ENCODE results near the gene IFI30.

Gene IFI30

DNA sequence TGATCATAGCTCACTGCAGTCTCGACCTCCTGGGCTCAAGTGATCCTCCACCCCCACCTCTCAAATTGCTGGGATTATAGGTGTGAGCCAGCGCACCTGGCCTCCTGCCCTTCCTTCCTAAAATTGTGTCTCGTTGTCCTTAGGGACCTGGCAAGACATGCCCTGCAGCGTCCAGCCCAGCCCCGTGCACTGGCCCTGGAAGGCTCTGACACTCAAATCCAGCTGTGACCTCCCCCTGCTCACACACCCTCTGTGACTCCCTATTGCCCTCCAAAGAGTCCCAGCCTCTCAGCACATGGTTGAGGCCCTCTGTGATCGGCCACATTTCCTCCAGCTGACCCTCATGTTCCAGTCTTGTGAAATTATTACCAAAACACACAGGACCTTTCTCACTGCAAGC lies 24.3 kb downstream of the IFI30 start:
- DNase-seq (ENCODE audit: low read depth) = no peak
- TF ChIP-seq, protein P1, sequence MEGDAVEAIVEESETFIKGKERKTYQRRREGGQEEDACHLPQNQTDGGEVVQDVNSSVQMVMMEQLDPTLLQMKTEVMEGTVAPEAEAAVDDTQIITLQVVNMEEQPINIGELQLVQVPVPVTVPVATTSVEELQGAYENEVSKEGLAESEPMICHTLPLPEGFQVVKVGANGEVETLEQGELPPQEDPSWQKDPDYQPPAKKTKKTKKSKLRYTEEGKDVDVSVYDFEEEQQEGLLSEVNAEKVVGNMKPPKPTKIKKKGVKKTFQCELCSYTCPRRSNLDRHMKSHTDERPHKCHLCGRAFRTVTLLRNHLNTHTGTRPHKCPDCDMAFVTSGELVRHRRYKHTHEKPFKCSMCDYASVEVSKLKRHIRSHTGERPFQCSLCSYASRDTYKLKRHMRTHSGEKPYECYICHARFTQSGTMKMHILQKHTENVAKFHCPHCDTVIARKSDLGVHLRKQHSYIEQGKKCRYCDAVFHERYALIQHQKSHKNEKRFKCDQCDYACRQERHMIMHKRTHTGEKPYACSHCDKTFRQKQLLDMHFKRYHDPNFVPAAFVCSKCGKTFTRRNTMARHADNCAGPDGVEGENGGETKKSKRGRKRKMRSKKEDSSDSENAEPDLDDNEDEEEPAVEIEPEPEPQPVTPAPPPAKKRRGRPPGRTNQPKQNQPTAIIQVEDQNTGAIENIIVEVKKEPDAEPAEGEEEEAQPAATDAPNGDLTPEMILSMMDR (conservative IDR thresholded peaks at IDR 0.05; ENCODE audit: control insufficient read depth, insufficient read depth, low read depth, low read length) = no peak
- H3K4me3 ChIP-seq (ENCODE audit: control insufficient read depth, low read depth, low read length) = no peak overlapping the region

DNA sequence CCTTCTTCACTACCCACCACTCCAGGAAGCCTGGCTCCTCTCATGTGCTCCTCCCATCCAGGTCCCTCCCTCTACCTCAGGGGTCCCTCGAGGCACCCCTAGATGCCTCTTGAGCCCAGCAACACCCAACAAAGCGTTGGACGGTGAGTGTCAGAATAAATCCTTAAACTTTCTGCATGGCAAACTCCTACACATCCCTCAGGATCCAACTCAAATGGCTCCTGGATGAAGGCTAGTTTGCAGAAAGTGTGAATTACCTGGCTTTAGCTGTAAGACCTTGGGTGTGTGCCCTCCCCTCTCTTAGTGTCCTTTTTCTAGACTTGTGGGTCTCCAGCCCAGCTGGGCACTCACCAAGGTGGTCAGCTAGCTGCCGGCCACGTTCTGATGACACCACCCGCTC lies 24.8 kb downstream of the IFI30 start:
- H3K4me3 ChIP-seq (ENCODE audit: control insufficient read depth, low read depth, low read length) = no peak overlapping the region
- TF ChIP-seq, protein P1 (conservative IDR thresholded peaks at IDR 0.05; ENCODE audit: control insufficient read depth, insufficient read depth, low read depth, low read length) = no peak
- DNase-seq (ENCODE audit: low read depth) = no peak

DNA sequence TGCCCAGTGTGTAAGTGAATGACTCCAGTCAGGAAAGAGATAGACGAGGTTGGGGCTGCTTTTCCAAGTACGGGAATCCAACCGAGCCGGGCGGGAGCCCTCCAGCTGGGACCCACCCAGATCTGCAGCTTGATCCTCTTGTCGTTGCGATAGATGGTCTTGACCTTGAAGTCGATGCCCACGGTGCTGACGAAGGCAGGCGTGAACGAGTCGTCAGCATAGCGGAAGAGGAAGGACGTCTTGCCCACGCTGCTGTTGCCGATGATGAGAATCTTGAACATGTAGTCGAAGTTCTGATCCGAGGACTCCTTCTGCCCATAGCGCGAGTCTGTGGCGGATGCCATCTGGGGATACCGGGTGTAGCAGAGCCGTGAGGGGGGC lies 28.8 kb downstream of the IFI30 start:
- DNase-seq (ENCODE audit: low read depth) = no peak
- no peak overlapping the region for H3K4me3 ChIP-seq (ENCODE audit: control insufficient read depth, low read depth, low read length)
- TF ChIP-seq, protein P1 (conservative IDR thresholded peaks at IDR 0.05; ENCODE audit: control insufficient read depth, insufficient read depth, low read depth, low read length) = no peak

DNA sequence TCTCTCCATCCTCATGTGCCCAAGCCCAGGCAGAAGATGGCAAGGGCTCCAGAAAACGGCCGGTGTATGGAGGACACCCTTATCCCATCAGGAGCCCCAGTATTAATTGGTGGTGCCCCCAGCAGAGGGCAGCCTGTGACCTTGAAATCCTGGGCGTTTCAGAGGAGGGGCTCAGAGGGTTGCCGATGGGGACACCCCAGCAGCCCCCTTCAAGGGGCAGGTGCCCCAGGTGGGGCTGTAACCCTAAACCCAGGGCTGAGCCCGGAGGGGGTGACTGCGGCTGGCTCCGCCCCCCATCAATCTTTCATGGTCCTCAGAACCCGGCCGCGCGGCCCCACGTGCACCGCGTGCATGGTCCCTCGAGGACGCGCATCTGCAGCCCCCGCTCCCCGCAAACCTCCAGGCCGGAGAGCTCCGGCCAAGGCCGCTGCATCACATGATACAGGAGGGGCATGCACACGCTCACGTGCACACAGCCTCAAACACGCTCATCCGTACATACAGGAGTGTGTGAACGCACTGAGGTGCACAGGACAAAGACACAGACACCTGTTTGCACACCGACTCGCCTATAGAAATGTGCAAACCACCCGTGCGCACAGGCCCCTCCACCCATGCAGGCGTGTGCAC lies 29.3 kb downstream of the IFI30 start:
- TF ChIP-seq, protein P1 (conservative IDR thresholded peaks at IDR 0.05; ENCODE audit: control insufficient read depth, insufficient read depth, low read depth, low read length) = peak; percentile 12
- peak overlapping the region; percentile 70 for H3K4me3 ChIP-seq (ENCODE audit: control insufficient read depth, low read depth, low read length)
- DNase-seq (ENCODE audit: low read depth) = peak; percentile 15

DNA sequence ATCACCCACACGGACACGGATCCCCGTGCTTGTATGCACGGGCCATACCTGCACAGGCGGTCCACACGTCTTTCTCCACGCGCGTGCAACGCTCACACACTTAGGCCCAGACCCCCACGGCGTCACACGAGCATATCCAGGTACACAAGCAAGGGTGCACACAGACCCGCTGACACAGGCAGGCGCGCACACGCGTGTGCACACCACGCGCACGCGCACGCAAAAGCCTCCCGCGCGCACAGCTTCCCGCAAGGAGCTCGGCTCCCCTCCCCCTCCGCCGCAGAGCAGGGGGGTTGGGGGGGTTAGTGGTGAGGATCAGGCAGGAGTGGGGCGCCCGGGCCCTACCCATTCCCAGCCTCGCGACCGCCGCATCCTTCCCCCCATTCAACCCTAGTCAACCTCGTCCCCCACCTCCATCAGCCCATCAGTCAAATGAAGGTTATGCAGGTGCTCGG lies 29.8 kb downstream of the IFI30 start:
- peak overlapping the region; percentile 70 for H3K4me3 ChIP-seq (ENCODE audit: control insufficient read depth, low read depth, low read length)
- TF ChIP-seq, protein P1 (conservative IDR thresholded peaks at IDR 0.05; ENCODE audit: control insufficient read depth, insufficient read depth, low read depth, low read length) = no peak
- no peak for DNase-seq (ENCODE audit: low read depth)

DNA sequence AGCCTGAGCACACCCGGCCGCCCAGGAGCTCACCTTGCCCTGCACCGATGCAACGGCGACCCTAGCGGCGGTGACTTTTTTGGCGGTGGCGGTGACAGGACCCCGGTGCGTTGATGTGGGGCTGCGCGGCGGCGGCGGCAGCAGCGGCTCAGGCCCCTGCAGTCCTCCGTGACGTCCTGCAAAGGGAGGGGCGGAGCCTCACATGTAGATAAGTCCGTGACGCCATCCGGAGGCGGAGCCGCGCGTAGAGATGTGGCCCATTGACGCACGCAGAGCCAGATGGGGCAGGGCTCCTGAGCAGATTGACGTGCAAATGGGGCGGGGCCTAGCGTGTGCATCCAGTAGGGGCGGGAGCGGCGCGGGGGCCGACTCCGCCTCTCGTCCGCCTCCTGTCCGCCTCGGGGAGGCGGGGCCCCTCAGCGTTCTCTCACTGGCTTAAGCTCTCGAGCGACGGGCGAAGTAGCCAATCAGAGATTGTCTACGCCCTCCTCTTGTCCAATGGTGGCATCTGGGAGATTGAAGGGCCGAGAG lies 30.3 kb downstream of the IFI30 start, which contains the start of gene RAB3A:
TSS of gene RAB3A (minus strand) at position 180 of the 531 bp plus-strand sequence. CDS start 1,302 bp downstream, outside the sequence.
- TF ChIP-seq, protein P1 (conservative IDR thresholded peaks at IDR 0.05; ENCODE audit: control insufficient read depth, insufficient read depth, low read depth, low read length) = no peak
- peak; percentile 100 for DNase-seq (ENCODE audit: low read depth)
- H3K4me3 ChIP-seq (ENCODE audit: control insufficient read depth, low read depth, low read length) = peak within 1 kb of the TSS; percentile 70
